Upper lobe of left lung (tissue), 4 donors: ENCODE measurements around the gene ZCWPW1.

Experiments
- CTCF ChIP-seq, 6 experiments: fragments of 450-650 bp in 4 of 6; fragments of 200-600 bp in 2 of 6; sonication (generic) in 2 of 6; IDR thresholded peaks; one replicate each; pipeline ENCODE4 v1.5.1; 2016 to 2019; ENCODE audit warnings: antibody characterized with exemption in 6 of 6
- POLR2A ChIP-seq, 4 donors: fragments of 450-650 bp; IDR thresholded peaks; one replicate each; pipeline ENCODE4 v1.5.1; 2016 to 2017; ENCODE audit warnings: antibody characterized with exemption in 4 of 4, mild to moderate bottlenecking in 2 of 4
- POLR2AphosphoS5 ChIP-seq, 2 donors: sonication (generic); formaldehyde crosslinking; IDR thresholded peaks; one replicate each; pipeline ENCODE4 v1.5.1; 2017; ENCODE audit warnings: antibody characterized with exemption in 2 of 2

- TF ChIP-seq CTCF (IDR thresholded peaks at IDR 0.05) (no peak), POLR2AphosphoS5 (IDR thresholded peaks at IDR 0.05) (no peak), POLR2A (IDR thresholded peaks at IDR 0.05) (no peak)
Measured at GRCh38 chr7:100384628-100385294, 43.7 kb downstream of the ZCWPW1 start.
